Measurements from ENCODE around the gene TCP11L1.

Gene TCP11L1, protein sequence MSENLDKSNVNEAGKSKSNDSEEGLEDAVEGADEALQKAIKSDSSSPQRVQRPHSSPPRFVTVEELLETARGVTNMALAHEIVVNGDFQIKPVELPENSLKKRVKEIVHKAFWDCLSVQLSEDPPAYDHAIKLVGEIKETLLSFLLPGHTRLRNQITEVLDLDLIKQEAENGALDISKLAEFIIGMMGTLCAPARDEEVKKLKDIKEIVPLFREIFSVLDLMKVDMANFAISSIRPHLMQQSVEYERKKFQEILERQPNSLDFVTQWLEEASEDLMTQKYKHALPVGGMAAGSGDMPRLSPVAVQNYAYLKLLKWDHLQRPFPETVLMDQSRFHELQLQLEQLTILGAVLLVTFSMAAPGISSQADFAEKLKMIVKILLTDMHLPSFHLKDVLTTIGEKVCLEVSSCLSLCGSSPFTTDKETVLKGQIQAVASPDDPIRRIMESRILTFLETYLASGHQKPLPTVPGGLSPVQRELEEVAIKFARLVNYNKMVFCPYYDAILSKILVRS

GRCh38 chr11:33039274-33040032 is at the start of gene TCP11L1:
Gene TCP11L1 (plus strand): TSS chr11:33039572. CDS start chr11:33043774, 4,202 bp downstream.
- peak; percentile 47 for DNase-seq (ENCODE audit: low read depth)

GRCh38 chr11:32990481-32990880 is 48.9 kb upstream of the TCP11L1 start:
- no peak for DNase-seq (ENCODE audit: low read depth)

DNA sequence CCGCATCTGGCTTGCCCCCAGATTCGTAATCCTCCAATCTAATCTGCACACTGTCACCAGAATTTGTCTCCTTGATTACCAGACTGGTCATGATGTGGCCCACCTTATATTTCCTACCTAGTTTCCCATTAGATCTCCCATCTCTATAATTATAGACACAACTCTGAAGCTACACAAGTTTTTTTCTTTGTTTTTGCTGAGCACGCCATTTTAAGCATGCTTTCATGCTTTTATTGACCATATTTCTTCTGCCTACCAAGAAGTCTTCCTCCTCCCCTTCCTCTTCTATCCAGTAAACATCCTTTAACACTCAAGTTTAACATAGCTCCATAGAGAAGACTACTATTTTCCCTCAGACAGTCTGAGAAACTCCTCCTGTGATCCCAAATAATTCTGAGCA is 47.9 kb upstream of the TCP11L1 start:
- no peak for DNase-seq (ENCODE audit: low read depth)

DNA sequence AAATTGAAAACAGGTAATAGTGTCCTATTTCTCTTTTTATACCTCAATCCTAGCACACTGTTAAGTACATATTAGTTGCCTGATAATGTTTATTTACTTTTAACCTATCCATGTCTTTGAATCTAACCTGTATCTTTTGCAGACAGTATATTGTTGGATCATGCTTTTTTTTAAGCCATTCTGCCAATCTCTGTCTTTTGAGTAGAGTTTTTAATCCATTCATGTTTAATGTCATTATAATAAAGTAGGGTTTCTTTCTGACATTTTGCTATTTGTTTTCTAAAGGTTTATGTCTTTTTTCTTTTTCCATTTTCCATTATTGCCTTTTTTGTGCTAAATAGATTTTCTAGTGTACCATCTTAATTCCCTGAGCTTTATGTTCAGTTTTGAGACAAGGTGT is 47.5 kb upstream of the TCP11L1 start:
- DNase-seq (ENCODE audit: low read depth): no peak

GRCh38 chr11:33000181-33000580 is 39.2 kb upstream of the TCP11L1 start:
- DNase-seq (ENCODE audit: low read depth): no peak

DNA sequence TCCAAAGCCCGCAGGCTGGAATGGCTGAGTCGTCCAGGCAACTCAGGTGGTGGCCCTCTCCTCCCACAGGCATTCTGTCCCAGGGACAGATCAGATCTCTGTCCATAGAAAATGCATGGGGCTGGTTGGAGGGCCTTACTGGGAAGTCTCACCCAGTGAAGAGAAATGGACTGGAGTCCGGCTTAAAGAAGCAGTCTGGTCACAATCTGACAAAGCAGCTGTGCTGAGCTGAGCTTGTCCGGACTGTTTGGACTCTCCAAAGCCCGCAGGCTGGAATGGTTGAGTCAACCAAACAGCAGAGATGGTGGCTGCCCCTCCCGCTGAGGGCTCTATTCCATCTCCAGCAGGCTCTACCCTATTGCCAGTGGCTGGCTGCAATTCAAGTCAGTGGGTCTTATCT is 38.1 kb upstream of the TCP11L1 start:
- DNase-seq (ENCODE audit: low read depth): no peak

DNA sequence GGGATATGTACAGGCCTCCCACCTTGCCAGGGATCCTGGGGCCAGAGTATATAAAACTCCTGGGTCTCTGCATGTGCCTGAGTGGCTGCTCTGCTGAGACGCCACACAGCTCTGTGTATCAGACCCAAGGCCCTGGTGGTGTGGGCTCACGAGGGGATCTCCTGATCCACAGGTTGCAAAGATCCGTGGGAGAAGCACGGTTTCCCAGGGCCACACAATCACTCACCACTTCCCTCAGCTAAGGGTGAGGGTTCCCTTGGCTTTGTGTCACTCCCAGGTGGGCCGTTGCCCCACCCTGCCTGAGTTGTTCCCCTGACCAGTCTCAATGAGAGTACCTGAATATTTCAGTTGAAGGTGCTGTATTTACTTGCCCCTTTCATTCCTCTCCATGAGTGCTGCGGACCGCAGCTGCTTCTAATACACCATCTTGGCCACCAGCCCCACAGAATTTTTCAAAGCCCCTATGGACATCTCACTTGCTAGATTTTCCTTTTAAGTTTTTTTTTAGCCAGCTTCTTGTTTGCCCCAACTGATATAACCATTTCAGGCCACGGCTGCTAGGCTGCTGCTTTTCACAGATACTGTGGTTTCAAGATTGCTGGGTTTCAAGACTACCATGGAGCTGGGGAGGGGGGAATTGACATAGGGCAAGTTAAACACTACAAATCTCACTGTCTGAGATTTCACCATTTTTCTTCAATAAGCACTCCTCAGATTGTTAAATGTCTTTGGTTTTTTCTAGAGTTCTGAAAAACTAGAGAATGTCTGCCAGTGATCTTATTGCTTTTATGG is 37.4 kb upstream of the TCP11L1 start:
- no peak for DNase-seq (ENCODE audit: low read depth)

DNA sequence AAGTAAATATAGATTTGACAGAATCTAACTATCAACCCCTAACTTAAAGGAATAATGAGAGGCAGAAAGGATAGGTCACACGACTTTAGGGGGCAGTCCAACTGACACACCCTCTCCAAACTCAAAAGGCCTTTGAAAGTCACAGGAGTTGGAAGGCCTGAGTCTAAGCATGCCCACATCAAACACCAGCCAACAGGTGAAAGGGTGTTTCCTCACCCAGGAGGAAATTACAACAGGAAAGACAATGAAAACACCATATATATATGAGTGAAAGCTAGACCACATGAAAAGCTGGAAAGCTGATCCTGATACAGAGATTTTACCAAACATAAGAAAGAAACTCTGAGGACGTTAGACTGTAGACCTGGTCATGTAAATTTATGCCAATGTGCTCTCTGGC is 34.2 kb upstream of the TCP11L1 start:
- no peak for DNase-seq (ENCODE audit: low read depth)

DNA sequence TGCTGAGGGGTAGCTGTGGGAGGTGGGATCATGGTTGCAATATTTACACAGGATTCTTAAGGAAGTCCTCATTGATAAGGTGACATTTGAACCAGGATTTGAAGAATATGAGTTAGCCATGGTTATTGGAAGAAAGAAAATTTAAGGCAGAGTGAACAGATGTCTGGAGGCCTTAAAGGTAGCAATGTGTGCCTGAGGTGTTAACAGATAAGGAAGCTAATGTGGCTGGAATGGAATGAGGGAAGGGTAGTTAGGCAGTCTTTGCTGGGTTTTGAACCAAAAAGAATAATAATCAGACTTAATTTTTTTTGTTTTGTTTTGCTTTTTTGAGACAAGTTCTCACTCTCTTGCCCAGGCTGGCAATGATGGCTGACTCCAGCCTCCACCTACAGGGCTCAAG is 33.4 kb upstream of the TCP11L1 start:
- no peak for DNase-seq (ENCODE audit: low read depth)

DNA sequence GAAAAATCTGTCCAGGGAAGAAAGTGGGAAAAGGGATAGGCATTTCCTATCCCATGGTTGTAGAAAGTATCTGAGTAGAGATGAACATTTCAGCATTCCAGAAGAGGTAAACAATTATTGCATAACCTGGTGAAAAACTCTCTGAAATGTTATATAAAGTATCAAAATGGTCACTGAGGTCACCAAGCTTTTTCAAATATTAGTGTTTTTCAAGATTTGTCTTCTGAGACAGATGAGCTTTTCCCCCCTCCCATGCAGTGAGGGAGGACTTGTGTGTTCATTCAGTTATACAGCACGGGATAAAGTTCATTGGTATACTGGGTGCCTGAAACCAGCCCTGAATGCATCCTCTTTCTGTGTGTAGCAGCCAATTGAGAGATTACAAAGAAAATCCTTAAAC is 25.6 kb upstream of the TCP11L1 start:
- no peak for DNase-seq (ENCODE audit: low read depth)

DNA sequence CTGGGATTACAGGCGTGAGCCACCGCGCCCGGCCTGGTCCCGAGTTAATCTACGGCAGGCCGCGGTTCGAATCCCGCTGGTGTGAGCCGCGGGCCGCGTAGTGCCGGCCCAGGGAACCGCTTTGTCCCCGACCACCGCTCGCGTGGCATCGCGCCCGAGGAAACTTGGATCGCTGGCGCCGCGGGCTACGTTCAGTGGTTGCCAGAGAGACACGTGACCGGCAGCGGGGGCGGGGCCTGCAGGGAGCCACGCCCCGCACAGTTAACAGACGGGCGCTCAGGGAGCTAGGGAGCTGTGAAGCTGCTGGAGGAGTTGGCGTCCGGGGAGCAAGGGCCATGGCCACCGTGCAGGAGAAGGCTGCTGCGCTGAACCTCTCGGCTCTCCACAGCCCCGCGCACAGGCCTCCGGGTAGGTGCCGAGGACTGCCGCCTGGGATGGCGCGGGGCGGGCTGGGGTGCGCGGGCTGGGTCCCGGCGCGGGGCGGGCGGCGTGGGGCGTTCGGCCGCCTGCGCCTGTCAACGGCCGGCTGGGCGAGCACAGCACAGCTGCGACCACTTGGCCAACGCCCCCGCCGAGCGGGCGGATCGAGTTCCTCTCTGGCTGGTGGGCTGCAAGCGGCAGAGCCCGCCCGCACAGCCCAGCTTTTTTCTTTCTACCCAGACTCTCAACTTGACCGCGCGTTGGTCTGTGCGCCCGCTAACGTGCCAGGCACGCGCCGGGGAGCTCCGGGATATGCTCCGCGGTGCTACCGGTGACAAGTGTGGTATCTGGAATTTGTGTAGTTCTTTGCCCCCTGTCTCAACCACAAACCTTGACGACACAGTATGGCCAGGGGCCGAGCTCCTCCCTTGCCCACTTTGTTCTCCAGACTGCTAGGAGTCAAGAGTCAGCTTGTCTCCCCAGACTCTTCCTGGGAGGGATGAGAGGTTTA is 23.5 kb upstream of the TCP11L1 start, which contains the start of gene DEPDC7:
Gene DEPDC7 (plus strand): TSS at position 258 of the 931 bp plus-strand sequence. CDS start 78 bp downstream, at position 336.
- DNase-seq (ENCODE audit: low read depth): peak; percentile 66

DNA sequence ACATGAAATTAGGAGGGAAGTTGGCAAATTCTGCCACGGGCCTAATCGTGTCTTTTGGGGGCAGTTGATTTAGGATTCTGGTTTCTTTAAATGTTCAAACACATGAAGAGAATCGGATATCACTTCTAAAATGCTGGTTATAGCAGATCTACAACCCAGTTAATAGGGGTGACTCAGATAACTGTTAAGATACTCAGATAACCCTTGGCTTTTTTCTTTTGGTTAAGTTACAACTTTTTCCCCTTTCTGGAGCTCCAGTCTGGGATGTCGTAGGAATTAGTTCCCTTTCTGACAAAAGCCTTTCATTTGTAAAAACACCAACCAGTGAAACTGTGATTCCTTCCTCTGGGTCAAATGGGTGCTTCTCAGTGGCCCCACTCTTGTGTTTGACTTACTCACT is 22.7 kb upstream of the TCP11L1 start:
- DNase-seq (ENCODE audit: low read depth): no peak

DNA sequence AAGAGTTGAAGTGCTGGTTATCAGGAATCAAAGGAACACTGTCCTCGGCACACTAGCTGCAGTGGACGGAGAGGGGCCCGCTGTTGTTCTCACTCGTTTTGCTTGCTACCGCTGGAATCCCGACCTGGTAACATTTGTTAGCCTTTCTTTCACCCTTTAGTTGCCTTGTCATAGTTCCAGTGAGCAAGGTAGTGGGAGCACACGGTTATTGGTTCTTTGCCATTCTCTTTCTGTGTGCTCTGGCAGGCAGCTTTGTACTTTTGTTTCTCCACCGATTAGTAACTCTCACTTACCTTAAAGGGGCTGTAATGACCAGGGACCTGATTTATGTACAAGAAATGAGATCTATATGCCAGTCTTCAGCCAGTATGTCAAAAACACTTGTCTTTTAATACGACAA is 21.9 kb upstream of the TCP11L1 start:
- DNase-seq (ENCODE audit: low read depth): no peak

DNA sequence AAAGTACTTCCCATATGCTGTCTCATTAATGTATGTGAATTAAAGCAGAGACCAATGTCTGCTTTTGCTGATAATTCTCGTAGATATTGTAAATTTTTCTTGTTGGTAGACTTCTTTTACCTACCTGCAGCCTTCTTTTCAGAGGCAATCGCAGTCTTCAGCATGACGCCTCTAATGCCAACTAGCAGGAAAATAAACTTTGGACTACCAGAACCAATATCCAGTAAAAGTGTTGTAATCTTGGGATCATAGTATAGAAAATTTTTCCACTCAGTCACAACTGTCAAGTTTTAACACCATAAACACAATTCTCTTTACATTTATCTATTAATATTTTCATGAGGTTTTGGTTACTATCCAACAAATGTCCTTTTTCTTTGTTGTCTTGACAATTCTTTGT is 21.4 kb upstream of the TCP11L1 start:
- no peak for DNase-seq (ENCODE audit: low read depth)

DNA sequence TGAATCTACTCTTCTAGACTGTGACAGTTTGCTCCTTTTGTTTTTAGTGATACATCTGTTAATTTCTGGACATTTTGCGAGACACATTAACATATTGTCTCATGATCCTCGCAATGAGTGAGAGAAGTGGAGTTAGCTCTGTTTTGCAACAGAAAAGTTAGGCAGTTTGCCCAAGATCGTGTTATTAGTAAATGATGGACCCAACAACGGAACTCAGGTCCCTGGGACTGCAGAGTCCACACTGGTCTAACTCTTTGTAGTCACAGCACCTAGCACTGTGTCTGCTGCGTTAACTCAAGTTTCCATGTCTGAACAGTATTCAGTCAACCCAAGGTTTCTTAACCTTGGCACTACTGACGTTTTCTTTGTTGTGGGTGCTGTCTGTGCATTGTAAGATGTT is 20.5 kb upstream of the TCP11L1 start:
- no peak for DNase-seq (ENCODE audit: low read depth)

DNA sequence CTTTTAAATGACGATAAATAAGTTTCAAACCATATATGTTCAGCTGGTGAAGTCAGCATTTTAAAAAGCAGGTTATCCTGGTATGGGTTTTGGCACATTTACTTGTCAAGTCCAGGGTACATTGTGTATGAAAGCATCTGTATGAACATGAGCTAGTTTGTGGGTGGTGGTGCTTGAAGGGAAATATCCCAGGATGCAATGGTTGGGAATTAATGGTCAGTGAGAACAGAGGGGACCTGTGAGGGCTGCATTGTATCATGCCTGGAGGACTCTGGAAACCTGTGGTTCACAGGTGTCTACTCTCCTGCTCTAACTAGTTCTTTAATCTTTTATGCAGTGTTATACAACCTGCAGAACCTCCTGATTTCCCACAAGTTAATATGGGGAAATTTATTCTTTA is 17.9 kb upstream of the TCP11L1 start:
- no peak for DNase-seq (ENCODE audit: low read depth)

DNA sequence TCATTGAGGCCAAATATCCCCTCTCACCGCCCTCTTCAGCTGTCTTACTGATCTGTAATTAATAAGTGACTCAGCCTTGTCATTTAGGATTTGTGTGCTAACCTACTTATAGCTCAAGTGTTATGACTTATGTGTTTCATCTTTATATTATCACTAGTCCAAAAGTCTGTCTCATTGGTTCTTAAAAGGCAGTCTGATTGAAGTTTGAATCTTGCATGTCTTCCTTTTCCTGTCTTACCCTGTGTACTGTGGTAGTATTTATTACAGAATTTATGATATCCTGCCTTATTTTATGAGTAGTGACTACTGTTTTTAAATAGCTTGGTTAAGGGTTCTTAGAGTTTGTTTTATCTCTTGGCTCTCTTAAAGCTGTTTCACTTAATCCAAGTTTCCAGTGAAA is 17.4 kb upstream of the TCP11L1 start:
- no peak for DNase-seq (ENCODE audit: low read depth)

- DNase-seq (ENCODE audit: low read depth): no peak
These were observed 14.0 kb upstream of the TCP11L1 start for GRCh38 chr11:33025339-33025722.

DNA sequence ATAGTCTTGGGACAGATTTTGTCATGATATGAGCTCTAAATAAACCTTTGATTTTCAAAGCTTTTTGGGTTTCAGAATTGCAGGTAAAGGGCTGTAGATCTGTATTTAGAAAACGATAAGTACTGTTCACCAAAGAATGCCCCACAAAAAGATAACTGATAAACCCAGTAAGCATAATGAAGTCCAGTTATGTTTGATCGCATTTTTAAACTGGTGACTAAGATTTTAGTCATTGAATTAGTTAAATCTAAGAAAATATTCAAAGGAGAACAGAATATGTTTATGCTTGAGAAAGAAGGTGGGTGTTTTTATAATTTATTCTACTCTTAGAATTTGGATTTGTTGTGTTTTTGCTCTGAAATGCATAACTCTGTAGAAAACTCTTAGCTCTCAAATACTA is 12.1 kb upstream of the TCP11L1 start:
- DNase-seq (ENCODE audit: low read depth): no peak

DNA sequence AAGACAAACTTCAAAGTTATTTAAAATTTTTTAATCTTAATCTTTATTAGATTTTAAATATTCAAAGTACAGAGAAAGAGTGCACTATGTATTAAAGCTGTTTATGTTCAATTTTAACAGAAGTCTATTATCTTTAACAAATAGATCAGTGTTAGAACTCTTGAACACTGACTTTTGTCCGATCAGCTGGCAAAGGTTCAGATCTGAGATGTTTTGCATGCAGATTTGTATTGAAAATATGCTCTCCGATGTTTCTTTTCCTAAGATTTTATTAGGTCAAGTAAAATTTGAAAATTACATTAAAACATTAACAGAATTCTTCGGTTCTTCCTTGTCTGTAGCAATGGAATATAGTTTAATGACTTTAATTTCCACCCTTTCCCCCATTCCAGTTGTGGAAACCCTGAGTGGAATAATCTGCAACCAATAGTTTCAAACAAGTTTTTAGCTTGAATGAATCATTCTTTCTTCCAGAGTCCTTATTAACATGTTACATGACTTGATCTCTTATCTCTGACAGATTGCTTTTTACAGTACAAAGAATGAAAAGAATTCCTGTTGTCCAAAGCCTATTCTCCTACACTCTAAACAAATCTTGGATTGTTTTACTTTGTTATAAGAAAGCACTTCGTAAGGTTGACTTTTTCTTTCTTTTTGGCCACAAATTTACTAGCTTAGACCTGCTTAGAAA is 11.4 kb upstream of the TCP11L1 start:
- no peak for DNase-seq (ENCODE audit: low read depth)

DNA sequence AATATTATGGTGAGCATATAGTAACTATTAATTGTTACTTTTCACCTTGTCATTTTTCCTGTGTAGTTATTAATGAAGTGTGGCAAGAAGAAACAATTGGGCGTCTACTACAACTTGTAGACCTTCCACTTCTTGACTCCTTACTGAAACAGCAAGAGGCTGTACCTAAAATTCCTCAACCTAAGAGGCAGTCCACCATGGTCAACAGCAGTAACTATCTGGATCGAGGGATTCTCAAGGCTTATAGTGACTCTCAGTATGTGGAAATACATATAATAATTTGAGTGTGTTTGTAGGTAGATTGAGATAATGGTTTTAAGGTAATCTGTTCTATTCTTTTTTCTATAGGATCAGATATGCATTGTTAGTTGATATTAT is 10.8 kb upstream of the TCP11L1 start:
- DNase-seq (ENCODE audit: low read depth): no peak

Data from stimulated activated CD8-positive, alpha-beta memory T cell treated with anti-CD3 and anti-CD28 coated beads, Interleukin-4, amount 100 ng/mL, for 24 hours (primary cell).